HTR-8/SVneo (cell line): ENCODE results near the gene SKAP2.

ENCODE experiments used
- DNase-seq: peaks from one replicate; pipeline ENCODE4 v3.0.0; 2011; ENCODE audit warnings: low spot score, mixed read lengths; ENCODE audit not compliant: insufficient read length
- FAIRE-seq: peaks from 2 replicates; lab custom pipeline; 2011; peaks lifted over from hg19 to GRCh38; lab: Jason Lieb, UNC

SKAP2 gene

DNA sequence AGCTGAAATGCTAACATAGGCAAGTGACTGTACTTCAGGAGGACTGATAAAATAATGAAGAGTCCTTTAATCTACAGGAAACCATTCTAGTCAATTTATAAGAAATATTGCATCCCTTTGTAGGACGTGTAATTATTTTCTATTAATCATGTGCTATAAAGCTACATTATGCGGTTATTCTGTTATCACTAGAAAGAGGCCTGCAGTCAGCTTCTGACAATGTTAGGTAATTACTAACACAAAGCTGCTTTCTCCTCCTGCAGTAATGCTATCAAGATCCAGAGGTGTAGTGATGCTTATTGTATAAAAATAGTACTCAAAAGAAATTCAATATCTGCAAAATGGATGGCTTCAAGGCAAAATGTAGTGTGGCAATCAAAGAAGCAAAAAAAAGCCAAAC, 191.1 kb downstream of the SKAP2 start:
- no peak for FAIRE-seq
- DNase-seq = no peak

- FAIRE-seq (no peak), DNase-seq (no peak)
Measured at GRCh38 chr7:26670841-26671240, 193.5 kb downstream of the SKAP2 start.

DNA sequence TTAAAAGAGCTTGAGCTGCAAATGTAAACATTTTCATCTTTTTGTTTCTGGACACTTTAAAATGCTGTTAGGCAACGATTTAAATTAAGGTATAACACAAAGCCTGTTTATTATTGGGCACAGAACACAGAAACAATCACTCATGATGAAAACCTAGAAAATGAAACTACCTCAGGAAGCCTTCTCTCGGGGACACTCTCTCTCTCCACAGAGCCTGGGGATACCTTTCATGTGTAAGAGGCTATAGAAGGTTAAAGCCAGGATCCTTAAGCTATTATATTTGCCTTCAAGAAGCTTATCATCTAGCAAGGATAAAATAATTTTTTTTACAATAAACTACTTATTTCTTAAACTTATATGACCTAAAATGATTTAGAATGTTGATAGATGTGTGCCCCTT, 194.1 kb downstream of the SKAP2 start:
- FAIRE-seq (no peak), DNase-seq (no peak)

GRCh38 chr7:26668821-26669220, 195.6 kb downstream of the SKAP2 start:
- DNase-seq = no peak
- FAIRE-seq = no peak

DNA sequence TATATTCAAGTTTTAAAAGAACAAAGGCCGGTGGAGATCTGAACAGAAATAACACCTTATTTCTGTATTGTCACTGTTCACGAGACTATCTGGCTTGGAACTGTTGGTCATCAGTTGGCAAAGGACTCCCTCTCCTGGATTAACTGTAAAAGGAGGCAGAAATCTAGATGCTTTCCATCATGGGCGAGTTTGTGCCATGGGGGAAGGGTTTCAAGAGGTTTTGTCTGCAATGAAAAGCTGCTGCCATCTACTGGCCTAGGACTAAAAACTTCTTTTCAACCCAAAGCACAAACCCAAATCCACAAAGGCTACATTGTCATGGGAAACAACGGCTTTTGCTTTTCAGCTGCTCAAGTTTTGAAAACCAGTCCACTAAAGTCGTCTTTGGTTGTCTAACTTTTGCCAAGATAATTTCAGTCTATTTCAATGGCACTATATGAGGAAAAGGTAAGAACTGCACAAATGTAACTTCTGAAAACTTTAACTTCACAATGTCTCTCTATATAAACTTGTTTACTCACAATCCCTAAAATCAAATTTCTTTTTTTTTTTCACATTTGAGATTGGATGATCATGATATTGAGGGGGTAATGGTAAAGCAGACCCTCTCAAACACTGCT, 196.8 kb downstream of the SKAP2 start:
- DNase-seq (peak; percentile 69), FAIRE-seq (peak; percentile 80)

GRCh38 chr7:26664735-26665416, 199.5 kb downstream of the SKAP2 start:
- peak; percentile 32 for DNase-seq
- peak; percentile 36 for FAIRE-seq

DNA sequence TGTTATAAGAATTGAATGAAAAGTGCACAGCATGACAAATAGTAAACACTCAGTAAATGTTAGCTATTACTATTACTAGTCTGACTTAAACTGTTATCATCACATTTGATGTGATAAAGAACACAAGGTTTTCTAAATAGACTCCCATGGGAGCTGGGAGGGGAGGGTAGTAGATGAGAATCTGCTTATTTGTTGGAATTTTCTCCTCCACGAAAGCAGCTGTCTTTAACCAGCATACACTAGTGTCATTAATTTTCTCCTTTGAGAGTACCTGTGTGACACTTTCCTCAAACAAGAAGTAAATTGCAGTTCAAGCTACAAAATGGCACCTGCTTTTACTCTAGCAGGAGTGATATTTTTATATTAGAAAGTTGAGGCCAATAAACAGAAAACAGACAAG, 200.1 kb downstream of the SKAP2 start:
- no peak for DNase-seq
- FAIRE-seq = no peak

DNA sequence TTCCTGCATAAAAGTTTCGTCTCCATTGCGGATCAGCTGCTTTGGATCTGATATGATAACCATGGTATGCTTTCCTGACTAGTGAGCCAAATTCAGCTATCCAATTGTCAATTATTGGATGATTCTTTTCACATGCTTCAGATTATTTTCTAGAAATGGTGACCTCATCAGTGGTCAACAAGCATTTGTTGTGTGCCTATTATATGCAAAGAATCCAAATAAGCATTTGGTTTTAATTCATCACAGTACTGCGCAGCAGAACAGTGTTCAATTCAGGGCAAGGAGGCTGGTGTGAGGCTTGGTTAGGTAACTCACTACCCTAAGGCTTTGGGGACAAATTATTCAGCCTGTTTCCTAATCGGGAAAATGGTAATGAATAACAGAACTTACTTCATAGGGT, 200.5 kb downstream of the SKAP2 start:
- DNase-seq (no peak), FAIRE-seq (no peak)

- DNase-seq (no peak), FAIRE-seq (no peak)
Measured at GRCh38 chr7:26662646-26663045, 201.7 kb downstream of the SKAP2 start.

DNA sequence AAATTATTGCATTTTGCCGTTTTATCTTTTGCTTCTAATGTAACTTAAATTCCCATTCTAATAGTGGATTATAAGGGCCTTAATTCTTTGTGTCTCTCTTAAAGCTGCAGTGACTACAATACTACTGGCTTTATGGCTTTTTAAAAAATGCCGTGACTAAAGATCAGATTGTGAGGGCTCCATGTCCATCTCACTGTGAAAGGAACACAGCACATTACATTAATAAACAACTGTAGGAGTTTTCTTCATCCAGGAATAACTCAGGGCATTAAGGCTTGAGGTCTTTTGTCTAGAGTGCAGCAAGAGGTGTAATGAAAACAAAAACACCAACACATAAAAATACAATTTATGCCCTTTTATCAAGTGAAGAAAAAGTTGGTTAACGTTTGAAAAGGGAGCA, 205.3 kb downstream of the SKAP2 start:
- FAIRE-seq = no peak
- no peak for DNase-seq

DNA sequence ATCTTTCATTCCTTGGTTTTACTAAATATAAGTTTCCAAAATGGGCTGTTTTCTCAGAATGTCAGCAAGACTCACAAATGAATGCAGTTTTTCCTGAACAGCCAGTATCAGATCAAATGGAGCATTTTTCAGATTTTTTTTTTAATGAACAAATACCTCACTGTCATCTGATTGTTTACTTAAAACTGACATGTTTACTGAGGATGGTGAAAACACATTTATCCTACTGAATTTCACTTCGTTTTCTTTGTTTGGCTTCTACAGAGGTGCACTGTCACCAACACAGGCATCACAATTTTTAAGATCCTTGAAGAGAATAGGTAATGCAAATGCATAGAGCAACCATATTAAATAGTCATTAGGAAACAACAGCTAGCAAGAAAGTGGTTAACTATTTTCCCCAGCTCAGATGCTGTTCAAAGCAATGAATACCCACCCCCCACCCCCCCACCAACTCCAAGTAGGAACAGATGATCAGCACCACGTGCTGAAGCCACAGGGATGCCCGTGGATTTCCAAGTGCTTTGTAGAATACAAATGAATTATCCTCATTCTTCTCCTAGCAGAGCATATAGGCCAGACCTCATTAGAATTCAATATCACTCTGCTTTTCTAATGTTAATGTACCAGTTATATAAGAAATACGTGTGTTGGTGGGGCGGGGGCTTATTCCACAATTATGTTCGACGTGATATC, 205.9 kb downstream of the SKAP2 start:
- DNase-seq (no peak), FAIRE-seq (no peak)

DNA sequence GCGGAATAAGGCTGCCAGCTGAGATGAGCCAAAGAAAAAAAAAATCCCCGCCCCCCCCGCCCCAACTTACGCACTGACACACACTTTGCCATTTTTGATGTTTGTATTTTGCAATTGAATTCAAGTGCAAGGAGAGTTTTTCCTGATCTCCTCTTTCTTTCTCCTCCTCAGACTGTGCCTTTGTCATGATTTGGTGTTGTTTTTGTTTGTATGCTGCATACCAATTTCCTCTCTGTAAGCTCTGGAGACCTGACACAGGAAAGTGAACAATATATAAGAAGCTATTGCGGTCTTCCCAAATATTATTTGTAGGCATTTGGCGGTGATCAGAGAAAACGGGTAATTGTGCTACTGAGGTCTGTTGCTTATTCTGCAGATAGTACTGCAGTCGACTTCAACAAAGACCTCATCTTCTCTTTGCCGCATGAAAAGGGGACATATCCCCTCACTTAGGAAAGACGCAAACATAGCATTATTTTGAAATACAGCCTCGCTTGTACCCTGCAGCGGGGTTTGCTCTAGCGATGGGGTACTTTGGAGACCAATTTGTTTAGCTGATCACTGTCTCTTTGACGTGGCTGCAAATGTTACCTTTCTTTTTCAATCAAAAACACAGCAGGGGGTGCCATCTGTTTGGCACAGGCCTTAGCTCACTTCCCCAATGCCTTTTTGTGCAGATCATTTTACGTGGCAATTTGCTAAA, 206.6 kb downstream of the SKAP2 start:
- FAIRE-seq (no peak), DNase-seq (no peak)

- no peak for DNase-seq
- no peak for FAIRE-seq
Measured at GRCh38 chr7:26657206-26657641, 207.2 kb downstream of the SKAP2 start.

GRCh38 chr7:26656735-26657134, 207.7 kb downstream of the SKAP2 start:
- DNase-seq = no peak
- FAIRE-seq = no peak

- DNase-seq (no peak), FAIRE-seq (no peak)
Measured at GRCh38 chr7:26655781-26656180, 208.6 kb downstream of the SKAP2 start.

DNA sequence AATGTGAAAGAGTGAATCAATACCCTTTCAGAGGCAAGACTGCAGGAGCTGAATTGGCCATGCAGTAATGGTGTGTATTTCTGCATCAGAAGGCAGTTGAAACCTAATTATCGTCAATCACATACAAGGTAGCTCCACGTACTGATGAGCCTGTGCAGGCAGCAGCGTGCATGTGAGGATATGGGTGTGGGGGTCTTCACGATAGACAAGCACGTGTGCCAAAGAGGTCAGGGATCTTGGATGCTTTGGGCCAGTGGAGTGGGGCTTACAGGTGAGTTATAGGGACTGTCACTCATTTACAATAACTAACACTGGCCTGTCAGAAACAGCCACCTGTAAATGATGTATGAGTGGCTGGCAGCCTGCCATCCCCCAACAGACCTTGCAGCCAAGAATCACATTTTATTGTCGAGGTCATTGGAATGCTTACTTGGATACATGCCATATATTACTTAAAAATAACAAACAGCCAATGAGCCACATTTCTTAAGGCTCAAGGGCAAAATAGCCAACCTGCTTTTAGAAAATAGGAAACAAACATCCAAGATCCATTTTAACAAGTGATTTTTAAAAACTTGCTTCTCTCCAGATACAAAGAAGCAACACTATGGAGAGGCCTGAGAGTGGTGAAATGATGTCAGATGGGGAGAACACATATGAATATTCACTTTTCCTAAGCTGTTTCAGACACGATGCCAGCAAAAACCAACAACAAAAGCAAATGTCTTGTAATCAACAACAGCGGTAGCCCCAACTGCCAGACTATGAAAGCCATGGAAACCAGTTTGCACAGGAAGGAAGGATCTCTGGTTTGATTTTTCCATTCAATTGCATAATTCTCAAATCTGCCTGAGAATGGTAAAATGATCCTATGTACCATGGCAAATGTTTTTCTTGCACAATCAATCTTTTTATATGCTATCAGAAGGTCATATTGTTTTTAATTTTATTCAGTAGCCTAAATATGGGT, 210.7 kb downstream of the SKAP2 start:
- FAIRE-seq (no peak), DNase-seq (no peak)

DNA sequence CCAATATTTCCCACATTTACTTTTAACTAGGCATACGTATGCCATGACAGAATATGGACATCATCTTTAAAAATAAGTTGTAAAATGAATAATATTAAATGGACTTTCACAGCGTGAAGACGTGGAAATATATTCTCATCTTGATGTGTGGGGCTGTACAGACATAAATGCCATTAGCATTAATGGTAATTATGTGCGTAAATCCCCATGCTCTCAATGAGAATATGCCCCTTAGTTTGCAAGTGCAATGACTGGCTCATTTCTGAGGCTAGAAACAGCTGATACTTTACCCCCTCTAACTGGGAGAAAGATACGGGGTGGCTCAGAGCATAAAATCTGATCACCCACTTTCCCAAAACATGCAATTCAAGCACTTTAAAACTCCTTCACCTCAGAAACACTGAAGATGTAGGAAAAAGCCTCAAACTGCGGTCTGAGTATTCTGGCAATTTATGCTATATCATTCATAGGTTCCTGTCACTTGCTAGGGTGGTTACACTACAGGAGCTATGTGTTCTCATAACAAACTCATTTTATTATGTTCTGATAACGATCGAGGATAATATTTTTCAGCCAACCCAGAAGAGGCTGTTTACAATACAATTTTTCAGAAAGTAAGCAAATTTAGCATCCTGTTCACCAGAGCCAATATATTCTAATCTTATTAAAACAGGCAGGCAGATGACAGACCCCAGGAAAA, 211.8 kb downstream of the SKAP2 start:
- no peak for FAIRE-seq
- no peak for DNase-seq

GRCh38 chr7:26650103-26650502, 214.3 kb downstream of the SKAP2 start:
- no peak for FAIRE-seq
- DNase-seq = no peak

DNA sequence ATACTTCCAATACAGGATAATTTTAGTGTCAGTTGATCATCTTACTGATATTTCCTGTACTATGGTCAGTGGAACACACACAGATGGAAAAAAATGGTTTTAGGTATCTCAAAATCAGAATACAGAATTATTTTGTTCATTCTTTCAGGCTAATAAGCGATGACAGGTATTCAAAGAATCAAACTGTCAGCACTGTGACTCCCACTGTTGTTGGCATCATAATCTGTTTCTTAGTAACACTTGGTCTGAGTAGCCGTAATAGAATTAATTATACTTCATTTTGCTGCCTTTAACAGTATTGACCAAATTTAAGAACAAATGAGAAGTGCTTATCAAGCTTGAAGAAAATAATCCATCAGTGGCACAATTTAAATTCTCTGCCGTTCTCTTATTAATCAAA, 215.0 kb downstream of the SKAP2 start:
- FAIRE-seq = no peak
- DNase-seq = no peak
